CD14-positive monocyte (primary cell): ENCODE measurements around the gene UNC5A. TPM values are rescaled to one million over a fixed set of nuclear protein-coding genes. Genes with fewer than 3 reads are reported as not detected.
A peak's percentile ranks its signal among the peaks of the same experiment; 100 is the strongest.

Source experiments
- DNase-seq, 3 donors: peaks; one replicate each; pipeline ENCODE4 v3.0.0-alpha.2; 2011 to 2022
- H2AFZ ChIP-seq: 2 replicates; pipeline ENCODE4 v1.6.0; 2012; ENCODE audit warnings: mild to moderate bottlenecking, low read depth, low read length, inconsistent platforms; ENCODE audit not compliant: insufficient read depth, poor library complexity, severe bottlenecking
- H3K27ac ChIP-seq, 2 donors: 1 replicate in 1 of 2; 2 replicates in 1 of 2; pipeline ENCODE4 v1.5.1; 2012 to 2013; ENCODE audit warnings: low read length in 2 of 2, control low read depth in 1 of 2, inconsistent platforms in 1 of 2, low read depth in 1 of 2, mild to moderate bottlenecking in 1 of 2
- H3K27me3 ChIP-seq, 2 donors: one replicate each; pipeline versions ENCODE4 v1.6.0 to v1.6.1; 2011 to 2013; ENCODE audit warnings: low read length in 2 of 2; ENCODE audit not compliant: control insufficient read depth in 2 of 2, insufficient read depth in 2 of 2
- H3K36me3 ChIP-seq, 2 donors: replicated peaks in 1 of 2; 1 replicate in 1 of 2; 2 replicates in 1 of 2; pipeline versions ENCODE4 v1.5.1 to v1.6.1; 2012 to 2013; ENCODE audit warnings: low read length in 2 of 2, control low read depth in 1 of 2, inconsistent platforms in 1 of 2, mild to moderate bottlenecking in 1 of 2; ENCODE audit not compliant: insufficient read depth in 2 of 2, control insufficient read depth in 1 of 2
- H3K4me1 ChIP-seq, 2 donors: 1 replicate in 1 of 2; 2 replicates in 1 of 2; pipeline versions ENCODE4 v1.5.1 to v1.6.1; 2012 to 2013; ENCODE audit warnings: low read length in 2 of 2, control low read depth in 1 of 2, inconsistent platforms in 1 of 2, mild to moderate bottlenecking in 1 of 2, moderate library complexity in 1 of 2; ENCODE audit not compliant: insufficient read depth in 2 of 2, control insufficient read depth in 1 of 2
- H3K4me2 ChIP-seq: replicated peaks from 2 replicates; pipeline ENCODE3; 2012; ENCODE audit warnings: low read length, moderate library complexity, mild to moderate bottlenecking; ENCODE audit not compliant: poor library complexity, severe bottlenecking; ENCODE audit errors: extremely low read depth
- H3K4me3 ChIP-seq, 3 experiments: fragments of 200-600 bp in 1 of 3; sonication (generic) in 1 of 3; replicated peaks in 1 of 3; 1 replicate in 2 of 3; 2 replicates in 1 of 3; pipeline ENCODE4 v1.5.1; 2011 to 2013; ENCODE audit warnings: low read length in 3 of 3, mild to moderate bottlenecking in 3 of 3, control low read depth in 2 of 3, low read depth in 2 of 3, inconsistent platforms in 1 of 3, moderate library complexity in 1 of 3
- H3K79me2 ChIP-seq: 2 replicates; pipeline ENCODE4 v1.6.0; 2012; ENCODE audit warnings: mild to moderate bottlenecking, control low read depth, inconsistent platforms, low read length, moderate library complexity; ENCODE audit not compliant: insufficient read depth
- H3K9ac ChIP-seq: 2 replicates; pipeline ENCODE4 v1.6.0; 2017; ENCODE audit warnings: low read length, mild to moderate bottlenecking; ENCODE audit not compliant: insufficient read depth, poor library complexity, severe bottlenecking
- H3K9me3 ChIP-seq, 2 donors: replicated peaks in 1 of 2; 1 replicate in 1 of 2; 2 replicates in 1 of 2; pipeline versions ENCODE4 v1.5.1 to v1.6.1; 2012 to 2013; ENCODE audit warnings: low read length in 2 of 2, control low read depth in 1 of 2; ENCODE audit not compliant: control insufficient read depth in 1 of 2, insufficient read depth in 1 of 2
- H4K20me1 ChIP-seq: 2 replicates; pipeline ENCODE4 v1.6.0; 2012; ENCODE audit warnings: mild to moderate bottlenecking, low read length, control low read depth, moderate library complexity; ENCODE audit not compliant: insufficient read depth
- H3K27ac Mint-ChIP-seq, 7 donors: one replicate each; pipeline ENCODE4 v1.8.0; 2020; ENCODE audit warnings: mild to moderate bottlenecking in 7 of 7, mixed read lengths in 7 of 7, moderate library complexity in 6 of 7, inconsistent platforms in 2 of 7
- H3K27me3 Mint-ChIP-seq, 3 donors: one replicate each; pipeline ENCODE4 v1.8.0; 2021 to 2022; ENCODE audit warnings: low read depth in 3 of 3, mild to moderate bottlenecking in 3 of 3, mixed read lengths in 3 of 3, moderate library complexity in 3 of 3, inconsistent platforms in 1 of 3
- H3K36me3 Mint-ChIP-seq, 2 donors: one replicate each; pipeline ENCODE4 v1.8.0; 2020; ENCODE audit warnings: mixed read lengths in 2 of 2, inconsistent platforms in 1 of 2, mild to moderate bottlenecking in 1 of 2
- H3K4me1 Mint-ChIP-seq: one replicate; pipeline ENCODE4 v1.8.0; 2020; ENCODE audit warnings: mild to moderate bottlenecking, mixed read lengths
- H3K4me3 Mint-ChIP-seq, 2 donors: one replicate each; pipeline ENCODE4 v1.8.0; 2020; ENCODE audit warnings: mild to moderate bottlenecking in 2 of 2, mixed read lengths in 2 of 2, moderate library complexity in 1 of 2
- H3K9me3 Mint-ChIP-seq, 7 donors: one replicate each; pipeline ENCODE4 v1.8.0; 2020 to 2022; ENCODE audit warnings: mixed read lengths in 7 of 7, mild to moderate bottlenecking in 6 of 7, moderate library complexity in 6 of 7, inconsistent platforms in 2 of 7
- CTCF ChIP-seq: fragments of 200-600 bp; IDR thresholded peaks from one replicate; pipeline ENCODE4 v1.8.0; 2022; ENCODE audit warnings: antibody characterized with exemption, mild to moderate bottlenecking
- WGBS: methylation state at CpG from one replicate; pipeline ENCODE4 v1.1.5; 2013; ENCODE audit warnings: missing lambda C conversion rate; ENCODE audit not compliant: insufficient coverage; 5-methylcytosine and 5-hydroxymethylcytosine counted together
- intact Hi-C, 2 donors: fragments of 100-400 bp; cut with micrococcal nuclease; formaldehyde crosslinking; loops; one replicate each; pipeline versions ENCODE4 v1.15.0 to v1.15.1; 2023
- polyA plus RNA-seq, 3 donors: library from polyadenylated mRNA; depleted of rRNA in 1 of 3; unstranded in 2 of 3; stranded (reverse) in 1 of 3; fragments of 300-500 nt in 2 of 3; fragments of >200 nt in 1 of 3; fragmentation: Illumina TruSeq in 2 of 3; gene quantifications; 1 replicate in 2 of 3; 2 replicates in 1 of 3; pipeline ENCODE4 v1.2.3, GENCODE V29; 2012 to 2021

Gene UNC5A
- polyA plus RNA-seq, 3 donors, result 0.03 to 0.07 TPM; not detected in 1

- H3K9ac ChIP-seq, result no peak overlapping the region
- H3K36me3 Mint-ChIP-seq, result no peaks in the 10 kb centered on the region
- no peak overlapping the region for H3K27ac ChIP-seq
- no peak for DNase-seq
- H3K4me3 Mint-ChIP-seq, result peak overlapping the region in 1 of 2 donors; percentile 85
- H2AFZ ChIP-seq, result no peak overlapping the region
- H3K36me3 ChIP-seq, result no peaks in the 10 kb centered on the region
- TF ChIP-seq CTCF, result no peak
- no peak overlapping the region for H3K4me2 ChIP-seq
- H3K27ac Mint-ChIP-seq, result no peak overlapping the region
- intact Hi-C loops, result loop anchor here in 1 of 2 donors (10.0 kb wide), 1 partner anchor 138 kb away; no protein-coding TSS in a partner anchor
- no peaks in the 10 kb centered on the region for H3K79me2 ChIP-seq
- WGBS, result 24% methylated on average over 8 of the region's 9 CpGs
- peaks cover 29 to 69% of the 10 kb centered on the region in 2 donors for H3K27me3 ChIP-seq
- peaks cover 75 to 88% (median 77%) of the 10 kb centered on the region in 3 donors for H3K27me3 Mint-ChIP-seq
- peaks cover 0 to 20% (median 0%) of the 10 kb centered on the region in 7 donors for H3K9me3 Mint-ChIP-seq
- H4K20me1 ChIP-seq, result no peaks in the 10 kb centered on the region
- peaks cover 7% of the 10 kb centered on the region for H3K4me1 Mint-ChIP-seq
- peaks cover 0 to 12% of the 10 kb centered on the region in 2 donors for H3K9me3 ChIP-seq
- H3K4me1 ChIP-seq, result peaks cover 2 to 7% of the 10 kb centered on the region in 2 donors
- H3K4me3 ChIP-seq, result no peak overlapping the region
Observed at GRCh38 chr5:176816791-176817347, 6.5 kb downstream of the UNC5A start.

GRCh38 chr5:176817369-176817840 lies 7.0 kb downstream of the UNC5A start:
- Histone ChIP-seq H3K27me3 (peaks cover 29 to 63% of the 10 kb centered on the region in 2 donors), H3K79me2 (no peaks in the 10 kb centered on the region), H4K20me1 (no peaks in the 10 kb centered on the region), H3K9ac (no peak overlapping the region), H2AFZ (no peak overlapping the region), H3K4me2 (peak overlapping the region; percentile 63), H3K9me3 (peaks cover 0 to 9% of the 10 kb centered on the region in 2 donors), H3K27ac (no peak overlapping the region), H3K36me3 (no peaks in the 10 kb centered on the region), H3K4me3 (peak overlapping the region in 1 of 3 experiments; percentile 39), H3K4me1 (peaks cover 2 to 7% of the 10 kb centered on the region in 2 donors)
- Mint-ChIP-seq H3K9me3 (peaks cover 0 to 21% (median 0%) of the 10 kb centered on the region in 7 donors), H3K36me3 (no peaks in the 10 kb centered on the region), H3K27ac (no peak overlapping the region), H3K4me1 (peaks cover 7% of the 10 kb centered on the region), H3K4me3 (no peak overlapping the region), H3K27me3 (peaks cover 69 to 83% (median 73%) of the 10 kb centered on the region in 3 donors)
- WGBS, result under 1% methylated on average over 32 of the region's 42 CpGs
- no peak for TF ChIP-seq CTCF
- no peak for DNase-seq
- intact Hi-C loops, result loop anchor here in 1 of 2 donors (10.0 kb wide), 1 partner anchor 137 kb away; no protein-coding TSS in a partner anchor
